Stomach (tissue), 4 donors: ENCODE measurements around the gene LIN7A.

Source experiments
- CTCF ChIP-seq, 7 experiments: fragments of 450-650 bp in 4 of 7; fragments of 200-600 bp in 3 of 7; sonication (generic) in 3 of 7; IDR thresholded peaks; one replicate each; pipeline ENCODE4 v1.5.1; 2016 to 2019; ENCODE audit warnings: antibody characterized with exemption in 7 of 7, control low read depth in 2 of 7, mild to moderate bottlenecking in 1 of 7
- POLR2A ChIP-seq, 4 donors: fragments of 450-650 bp; IDR thresholded peaks; one replicate each; pipeline ENCODE4 v1.6.1; 2016; ENCODE audit warnings: antibody characterized with exemption in 4 of 4, control low read depth in 2 of 4, mild to moderate bottlenecking in 1 of 4, moderate library complexity in 1 of 4

GRCh38 chr12:80770958-80771357, 166.8 kb downstream of the LIN7A start:
- TF ChIP-seq POLR2A (IDR thresholded peaks at IDR 0.05): no peak
- no peak for TF ChIP-seq CTCF (IDR thresholded peaks at IDR 0.05)
